GM19467 (cell line): ENCODE results near the gene KLHDC2.
"Not testable (repeated sequence)": the region's sequence is repeated elsewhere in the genome, so short reads cannot be mapped to it uniquely, and the experiment has no call there.

ENCODE experiments used
- ATAC-seq: cut with Tn5 transposase; IDR thresholded peaks from one replicate; pipeline ENCODE4 v1.9.1; 2021; ENCODE audit warnings: mild to moderate bottlenecking, moderate library complexity; ENCODE audit not compliant: unreplicated experiment

Gene KLHDC2

DNA sequence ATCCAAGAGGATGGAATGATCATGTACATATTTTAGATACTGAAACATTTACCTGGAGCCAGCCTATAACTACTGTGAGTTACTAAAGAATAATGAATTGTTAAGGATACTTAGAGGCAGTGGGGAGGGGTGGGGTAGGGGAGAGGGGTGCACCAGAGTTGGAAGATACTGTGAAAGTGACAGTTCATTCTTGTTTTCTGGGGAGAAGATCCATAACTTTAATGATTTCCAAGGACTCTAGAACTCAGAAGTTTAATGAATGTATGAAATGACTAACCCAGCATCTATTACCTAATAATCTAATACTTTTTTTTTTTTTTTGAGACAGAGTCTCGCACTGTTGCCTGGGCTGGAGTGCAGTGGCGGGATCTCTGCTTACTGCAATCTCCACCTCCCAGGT lies 10.5 kb downstream of the KLHDC2 start:
- no peak for ATAC-seq

DNA sequence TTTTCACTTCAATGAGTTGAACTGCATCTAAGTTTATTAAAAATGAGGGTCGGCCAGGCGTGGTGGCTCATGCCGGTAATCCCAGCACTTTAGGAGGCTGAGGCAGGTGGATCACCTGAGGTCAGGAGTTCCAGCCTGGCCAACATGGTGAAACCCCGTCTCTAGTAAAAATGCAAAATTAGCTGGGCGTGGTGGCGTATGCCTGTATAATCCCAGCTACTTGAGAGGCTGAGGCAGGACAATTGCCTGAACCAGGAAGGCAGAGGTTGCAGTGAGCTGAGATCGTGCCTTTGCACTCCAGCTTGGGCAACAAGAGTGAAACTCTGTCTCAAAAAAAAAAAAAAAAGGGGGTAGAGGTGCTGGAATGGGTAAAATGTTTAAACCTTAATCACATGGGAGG lies 13.1 kb downstream of the KLHDC2 start:
- ATAC-seq = not testable (repeated sequence)

DNA sequence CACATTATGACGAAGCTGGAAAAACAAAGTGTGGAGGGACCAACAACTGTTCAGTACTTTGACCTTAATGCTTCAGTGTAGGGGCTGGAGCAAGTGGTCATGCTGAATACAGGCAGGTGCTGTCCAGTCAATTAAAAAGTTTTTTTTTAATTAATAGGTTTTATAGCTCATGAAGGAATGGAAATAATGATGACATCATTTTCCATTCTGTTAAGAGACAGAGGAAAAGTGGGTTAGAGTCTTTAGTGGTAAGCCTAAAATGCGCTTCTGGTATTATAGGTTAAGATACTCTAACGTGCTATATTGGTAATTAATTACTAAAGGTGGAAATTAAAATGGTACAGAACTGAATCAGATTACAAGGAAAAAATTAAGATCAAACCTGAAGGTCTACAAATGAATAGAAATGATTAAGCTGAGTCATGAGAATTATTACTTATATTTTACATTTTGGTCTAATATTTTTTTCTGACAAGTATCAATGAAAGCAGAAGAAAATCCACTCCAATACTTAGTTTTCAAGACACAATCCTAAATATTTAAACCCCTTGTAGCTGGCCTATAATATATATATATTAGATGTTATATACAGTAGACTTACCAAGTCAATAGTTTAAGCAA lies 15.6 kb downstream of the KLHDC2 start:
- ATAC-seq = no peak

DNA sequence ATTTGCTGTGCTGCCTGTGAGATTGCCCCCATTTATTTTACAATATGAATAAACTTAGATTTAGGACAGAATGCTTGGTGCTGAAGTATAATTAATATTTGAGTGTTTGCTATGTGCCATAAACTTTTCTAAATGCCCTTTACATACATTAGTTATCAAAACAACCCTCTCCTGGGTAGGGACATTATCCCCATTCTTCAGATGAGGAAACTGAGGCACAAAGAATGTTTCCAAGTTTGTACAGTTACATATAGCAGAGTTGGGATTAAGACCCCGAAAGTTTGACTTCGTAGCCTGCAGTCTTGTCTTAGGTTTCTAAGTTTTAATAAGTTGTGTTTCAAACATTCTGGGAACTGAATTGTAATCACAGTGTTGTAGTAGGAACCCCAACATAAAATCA lies 18.4 kb downstream of the KLHDC2 start:
- ATAC-seq = no peak

DNA sequence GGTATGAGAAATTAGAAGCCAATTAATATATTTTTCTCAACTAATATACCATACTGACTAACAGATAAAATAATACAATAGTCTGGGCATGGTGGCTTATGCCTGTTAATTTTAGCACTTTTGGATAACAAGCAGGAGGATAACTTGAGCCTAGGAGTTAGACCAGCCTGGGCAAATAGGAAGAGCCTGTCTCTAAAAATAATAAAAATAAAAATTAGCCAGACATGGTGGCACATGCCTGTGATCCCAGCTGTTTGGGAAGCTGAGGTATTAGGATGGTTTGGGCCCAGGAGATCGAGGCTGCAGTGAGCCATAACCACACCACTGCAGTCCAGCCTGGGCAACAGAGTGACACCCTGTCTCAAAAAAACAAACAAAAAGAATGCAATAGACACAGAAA lies 24.7 kb downstream of the KLHDC2 start:
- ATAC-seq = no peak

DNA sequence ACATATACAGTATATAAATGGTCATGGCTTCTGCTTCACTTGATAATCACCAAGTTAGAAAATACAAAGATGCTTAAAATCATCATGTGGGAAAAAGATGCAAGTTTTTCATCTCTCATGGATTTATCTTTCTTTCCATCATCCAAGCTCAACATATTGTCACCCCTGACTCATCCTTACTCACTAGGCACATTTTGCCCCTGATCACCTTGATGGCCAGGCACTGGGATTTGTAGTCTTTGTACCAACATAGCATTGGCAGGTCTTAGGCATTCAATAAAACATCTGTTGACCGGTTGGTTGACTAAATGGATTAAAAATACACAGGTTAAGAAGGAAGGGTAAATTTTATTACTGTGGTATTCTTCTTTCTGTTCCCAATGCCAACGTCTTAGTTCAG lies 28.1 kb downstream of the KLHDC2 start:
- ATAC-seq = no peak

DNA sequence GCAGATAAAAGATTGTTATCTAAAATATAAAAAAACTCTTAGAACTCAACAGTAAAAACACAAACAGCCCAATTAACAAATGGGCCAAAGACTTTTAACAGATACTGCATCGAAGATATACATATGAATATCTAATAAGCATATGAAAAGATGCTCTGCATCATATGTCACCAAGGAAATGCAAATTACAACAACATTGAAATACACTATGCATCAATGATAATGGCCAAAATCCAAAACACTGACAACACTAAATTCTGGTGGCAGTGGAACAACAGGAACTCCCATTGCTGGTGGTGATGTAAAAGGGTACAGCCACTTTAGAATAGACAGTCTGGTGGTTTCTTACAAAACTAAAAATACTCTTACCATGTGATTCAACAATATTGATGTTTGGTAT lies 40.8 kb downstream of the KLHDC2 start:
- no peak for ATAC-seq

DNA sequence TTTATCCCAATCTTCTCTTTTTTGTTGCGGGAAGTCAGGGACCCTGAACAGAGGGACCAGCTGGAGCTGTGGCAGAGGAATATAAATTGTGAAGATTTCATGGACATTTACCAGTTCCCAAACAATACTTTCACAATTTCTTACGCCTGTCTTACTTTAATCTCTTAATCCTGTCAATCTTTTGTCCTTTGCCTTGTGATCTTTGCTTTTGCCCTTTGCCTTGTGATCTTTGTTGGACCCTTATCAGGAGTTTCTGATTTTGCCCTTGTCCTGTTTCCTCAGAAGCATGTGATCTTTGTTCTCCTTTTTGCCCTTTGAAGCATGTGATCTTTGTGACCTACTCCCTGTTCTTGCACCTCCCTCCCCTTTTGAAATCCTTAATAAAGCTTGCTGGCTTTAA lies 48.2 kb downstream of the KLHDC2 start:
- ATAC-seq = not testable (repeated sequence)

DNA sequence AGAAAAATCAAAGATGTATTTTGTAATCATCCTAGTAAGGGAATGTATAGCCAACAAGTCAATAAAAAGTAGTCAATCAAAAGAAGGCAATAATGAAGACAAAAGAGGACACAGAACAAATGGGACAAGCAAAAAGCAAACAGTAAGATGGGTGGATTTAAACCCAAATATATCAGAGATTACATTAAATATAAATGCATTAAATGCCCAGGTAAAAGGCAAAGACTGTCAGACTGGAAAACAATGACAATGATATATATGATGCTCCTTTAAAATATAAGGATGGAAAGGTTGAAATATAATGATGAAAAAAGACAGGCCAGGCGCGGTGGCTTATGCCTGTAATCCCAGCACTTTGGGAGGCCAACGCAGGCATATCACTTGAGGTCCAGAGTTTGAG lies 48.9 kb downstream of the KLHDC2 start:
- no peak for ATAC-seq

DNA sequence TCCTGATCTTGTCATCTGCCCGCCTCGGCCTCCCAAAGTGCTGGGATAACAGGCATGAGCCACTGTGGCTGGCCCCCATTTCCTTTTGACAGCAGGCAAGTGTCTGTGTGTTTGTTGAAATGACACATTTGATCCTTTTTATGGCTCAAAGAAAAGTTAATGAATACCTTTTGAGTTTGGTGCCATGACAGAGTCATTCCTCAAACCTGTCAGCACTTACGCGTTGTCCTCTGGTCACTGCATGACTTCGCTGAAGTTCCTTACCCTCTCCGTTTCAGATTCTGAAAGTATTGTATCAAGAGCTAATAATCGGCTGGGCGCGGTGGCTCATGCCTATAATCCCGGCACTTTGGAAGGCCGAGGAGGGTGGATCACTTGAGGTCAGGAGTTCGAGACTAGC lies 52.2 kb downstream of the KLHDC2 start:
- ATAC-seq = no peak

DNA sequence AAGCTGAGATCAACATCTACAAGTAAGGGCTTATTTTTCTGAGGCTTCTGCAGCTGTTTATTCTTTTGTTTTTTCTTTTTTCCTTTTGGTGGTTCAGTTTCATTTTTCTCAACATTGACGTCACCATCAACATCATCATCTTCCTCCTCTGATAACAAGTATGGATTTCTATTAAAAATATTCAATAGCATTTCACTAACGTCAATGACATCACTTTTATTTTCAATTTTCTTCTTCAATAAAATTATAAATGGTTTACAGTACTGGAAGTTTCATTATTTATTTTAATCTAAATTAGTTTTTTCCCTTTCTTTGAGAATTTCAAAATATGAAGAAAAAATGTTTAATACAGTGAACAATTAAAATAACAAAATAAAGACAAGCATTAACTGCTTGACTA lies 60.7 kb downstream of the KLHDC2 start:
- ATAC-seq = no peak
